ENCODE measurements around the gene PXT1.

PXT1 gene

GRCh38 chr6:36353411-36353915 lies 89.2 kb downstream of the PXT1 start (continued):
- no peak for TF ChIP-seq ZNF585B (tag by site-specific recombination; IDR thresholded peaks at IDR 0.05)
- no peak for TF ChIP-seq ZNF529 (tag by site-specific recombination; IDR thresholded peaks at IDR 0.05; ENCODE audit: insufficient replicate concordance)
- no peak for TF ChIP-seq ZNF416 (tag by site-specific recombination; IDR thresholded peaks at IDR 0.05)
- no peak for TF ChIP-seq ZSCAN16 (tag by site-specific recombination; IDR thresholded peaks at IDR 0.05)
- TF ChIP-seq ZNF433 (tag by site-specific recombination; IDR thresholded peaks at IDR 0.05; ENCODE audit: low read depth): no peak
- no peak for TF ChIP-seq ZNF19 (tag by site-specific recombination; IDR thresholded peaks at IDR 0.05; ENCODE audit: low read depth)
- TF ChIP-seq ZSCAN4 (tag by site-specific recombination; IDR thresholded peaks at IDR 0.05): no peak
- no peak for TF ChIP-seq ZNF768 (tag by site-specific recombination; IDR thresholded peaks at IDR 0.05)
- TF ChIP-seq REST (tag by site-specific recombination; IDR thresholded peaks at IDR 0.05): no peak
- TF ChIP-seq ZNF664 (tag by site-specific recombination; IDR thresholded peaks at IDR 0.05): no peak
- TF ChIP-seq PRDM2 (tag by site-specific recombination; IDR thresholded peaks at IDR 0.05; ENCODE audit: borderline replicate concordance): no peak
- TF ChIP-seq OSR2 (tag by site-specific recombination; IDR thresholded peaks at IDR 0.05): peak; percentile 84
- TF ChIP-seq AEBP2 (tag by site-specific recombination; IDR thresholded peaks at IDR 0.05; ENCODE audit: borderline replicate concordance): no peak
- TF ChIP-seq BCL11A (tag by site-specific recombination; IDR thresholded peaks at IDR 0.05; ENCODE audit: low read depth): no peak
- no peak for TF ChIP-seq ZNF548 (tag by site-specific recombination; IDR thresholded peaks at IDR 0.05)
- no peak for TF ChIP-seq HOXD13 (CRISPR knock-in tag; IDR thresholded peaks at IDR 0.05; ENCODE audit: borderline replicate concordance)
- TF ChIP-seq ZNF510 (tag by site-specific recombination; IDR thresholded peaks at IDR 0.05; ENCODE audit: insufficient replicate concordance): no peak
- peak; percentile 68; the same call in 1 of the 2 replicates for TF ChIP-seq ZNF639 (tag by site-specific recombination; IDR thresholded peaks at IDR 0.05)
- no peak for TF ChIP-seq ZNF670 (tag by site-specific recombination; IDR thresholded peaks at IDR 0.05; ENCODE audit: low read depth)
- TF ChIP-seq ZFP41 (tag by site-specific recombination; IDR thresholded peaks at IDR 0.05; ENCODE audit: borderline replicate concordance): no peak
- no peak for TF ChIP-seq ZNF426 (tag by site-specific recombination; IDR thresholded peaks at IDR 0.05)
- TF ChIP-seq ZNF274 (IDR thresholded peaks at IDR 0.05; ENCODE audit: low read length): no peak
- no peak for TF ChIP-seq ZNF274 (tag by site-specific recombination; IDR thresholded peaks at IDR 0.05; ENCODE audit: borderline replicate concordance)
- TF ChIP-seq ZNF398 (tag by site-specific recombination; IDR thresholded peaks at IDR 0.05): peak; percentile 88

All from HEK293 (cell line).